Endothelial cell of umbilical vein (primary cell): ENCODE data around the gene JAZF1. TPM values are rescaled to one million over a fixed set of nuclear protein-coding genes. Genes with fewer than 3 reads are reported as not detected.

Source experiments
- BruUV-seq: library from RNA; stranded (reverse); fragments of 400-500 nt; replicated peaks from 2 replicates; lab custom pipeline; 2021; lab: Mats Ljungman, UMichigan
- CTCF ChIA-PET: fragments of 300-600, 350-600 bp; sonication (Branson Sonifier 250); formaldehyde crosslinking; loops from one replicate; lab custom pipeline; 2021; ENCODE audit warnings: antibody characterized with exemption, inconsistent platforms; lab: Charles Lee
- POLR2A ChIA-PET: fragments of 300-600, 350-600 bp; sonication (Branson Sonifier 250); formaldehyde crosslinking; loops from one replicate; lab custom pipeline; 2021; ENCODE audit warnings: antibody characterized with exemption, inconsistent platforms; lab: Charles Lee
- DNase-seq: peaks from one replicate; pipeline ENCODE4 v3.0.0-alpha.2; 2011; ENCODE audit warnings: low read depth, low spot score
- FAIRE-seq: peaks from 2 replicates; lab custom pipeline; 2011; peaks lifted over from hg19 to GRCh38; lab: Jason Lieb, UNC
- H2AFZ ChIP-seq: 2 replicates; pipeline ENCODE4 v1.6.0; 2012; ENCODE audit warnings: low read depth, low read length, control low read depth, inconsistent platforms
- H3K27ac ChIP-seq: 2 replicates; pipeline ENCODE4 v1.5.1; 2011; ENCODE audit warnings: low read depth, mild to moderate bottlenecking, control low read depth, low read length, moderate library complexity; ENCODE audit not compliant: insufficient read depth
- H3K27me3 ChIP-seq, 2 experiments: 2 replicates each; pipeline versions ENCODE4 v1.6.0 to v1.6.1; 2011; ENCODE audit warnings: low read length in 2 of 2, mixed read lengths in 1 of 2; ENCODE audit not compliant: control insufficient read depth in 2 of 2, insufficient read depth in 2 of 2
- H3K36me3 ChIP-seq, 2 experiments: 2 replicates in 1 of 2; 3 replicates in 1 of 2; pipeline ENCODE4 v1.5.1; 2011; ENCODE audit warnings: low read length in 2 of 2, mild to moderate bottlenecking in 1 of 2, moderate library complexity in 1 of 2; ENCODE audit not compliant: control insufficient read depth in 2 of 2, insufficient read depth in 2 of 2; ENCODE audit errors: extremely low read depth in 1 of 2
- H3K4me1 ChIP-seq: 3 replicates; pipeline ENCODE4 v1.5.1; 2011; ENCODE audit warnings: mild to moderate bottlenecking, low read length; ENCODE audit not compliant: control insufficient read depth, insufficient read depth; ENCODE audit errors: extremely low read depth
- H3K4me2 ChIP-seq: 2 replicates; pipeline ENCODE4 v1.6.1; 2011; ENCODE audit warnings: low read length, control low read depth, mixed read lengths; ENCODE audit not compliant: insufficient read depth
- H3K4me3 ChIP-seq, 3 experiments: fragments of 200-600 bp in 1 of 3; sonication (generic), shearing (Covaris generic) in 1 of 3; replicated peaks in 1 of 3; 2 replicates each; pipeline ENCODE4 v1.5.1; 2011 to 2016; ENCODE audit warnings: control low read depth in 3 of 3, low read length in 3 of 3, mild to moderate bottlenecking in 2 of 3, inconsistent platforms in 1 of 3, low read depth in 1 of 3, moderate library complexity in 1 of 3; ENCODE audit not compliant: insufficient read depth in 1 of 3
- H3K79me2 ChIP-seq: 2 replicates; pipeline ENCODE4 v1.6.0; 2012; ENCODE audit warnings: low read length, inconsistent platforms; ENCODE audit not compliant: control insufficient read depth, insufficient read depth
- H3K9ac ChIP-seq: replicated peaks from 2 replicates; pipeline ENCODE3; 2011; ENCODE audit warnings: low read length, control low read depth; ENCODE audit not compliant: insufficient read depth; ENCODE audit errors: extremely low read depth
- H3K9me1 ChIP-seq: replicated peaks from 3 replicates; pipeline ENCODE4 v1.6.0; 2011; ENCODE audit warnings: mild to moderate bottlenecking, low read length; ENCODE audit not compliant: control insufficient read depth, insufficient read depth; ENCODE audit errors: extremely low read depth
- H3K9me3 ChIP-seq: replicated peaks from 2 replicates; pipeline ENCODE4 v1.5.1; 2012; ENCODE audit warnings: low read length, inconsistent platforms; ENCODE audit not compliant: control insufficient read depth, insufficient read depth
- H4K20me1 ChIP-seq: replicated peaks from 2 replicates; pipeline ENCODE3; 2011; ENCODE audit warnings: mild to moderate bottlenecking, low read length; ENCODE audit not compliant: control insufficient read depth, insufficient read depth; ENCODE audit errors: extremely low read depth
- CTCF ChIP-seq, 2 donors: IDR thresholded peaks; 1 replicate in 1 of 2; 2 replicates in 1 of 2; pipeline ENCODE4 v1.5.1; 2011; ENCODE audit warnings: low read length in 2 of 2, mild to moderate bottlenecking in 2 of 2, moderate library complexity in 2 of 2, control low read depth in 1 of 2, inconsistent platforms in 1 of 2, low read depth in 1 of 2; ENCODE audit not compliant: insufficient read depth in 1 of 2; ENCODE audit errors: extremely low read depth in 1 of 2
- EZH2 ChIP-seq: IDR thresholded peaks from 2 replicates; pipeline ENCODE4 v1.6.1; 2012; ENCODE audit warnings: borderline replicate concordance, low read depth, mild to moderate bottlenecking, moderate library complexity, low read length, inconsistent platforms; ENCODE audit not compliant: severe bottlenecking
- FOS ChIP-seq: IDR thresholded peaks from 2 replicates; pipeline ENCODE4 v1.6.1; 2011; ENCODE audit warnings: mild to moderate bottlenecking, low read length, moderate library complexity, borderline replicate concordance; ENCODE audit not compliant: insufficient read depth
- GATA2 ChIP-seq: IDR thresholded peaks from 2 replicates; pipeline ENCODE4 v1.7.0; 2011; ENCODE audit warnings: low read depth, mild to moderate bottlenecking, moderate library complexity, mixed read lengths, low read length; ENCODE audit not compliant: insufficient read length, insufficient read depth
- JUN ChIP-seq: IDR thresholded peaks from 2 replicates; pipeline ENCODE4 v1.6.1; 2011; ENCODE audit warnings: borderline replicate concordance, low read depth; ENCODE audit not compliant: insufficient read length, insufficient read depth
- MAX ChIP-seq: IDR thresholded peaks from 2 replicates; pipeline ENCODE4 v1.6.1; 2011; ENCODE audit not compliant: insufficient read depth, insufficient read length
- MYC ChIP-seq: IDR thresholded peaks from one replicate; pipeline ENCODE4 v1.6.1; 2011; ENCODE audit warnings: mild to moderate bottlenecking, low read depth, low read length
- POLR2A ChIP-seq: IDR thresholded peaks from 2 replicates; pipeline ENCODE4 v1.6.1; 2012; ENCODE audit warnings: low read depth, mild to moderate bottlenecking, control low read depth, low read length
- POLR2AphosphoS5 ChIP-seq: IDR thresholded peaks from 2 replicates; pipeline ENCODE4 v1.6.1; 2012; ENCODE audit warnings: low read depth, mild to moderate bottlenecking, control low read depth, low read length, moderate library complexity; ENCODE audit not compliant: insufficient read depth
- dilution Hi-C: fragments of 300-500 bp; cut with MboI; formaldehyde crosslinking; loops from one replicate; pipeline ENCODE4 v1.15.0; 2019; ENCODE audit warnings: low sequenced_read_pairs; ENCODE audit not compliant: extremely low pct_ligation_motif_present
- intact Hi-C: fragments of 100-400 bp; cut with micrococcal nuclease; formaldehyde crosslinking; loops from one replicate; pipeline ENCODE4 v1.10.0; 2022
- polyA plus RNA-seq, 4 experiments: library from polyadenylated mRNA; depleted of rRNA in 3 of 4; stranded (reverse) in 3 of 4; unstranded in 1 of 4; fragments of >200 nt; gene quantifications; 2 replicates each; pipeline versions ENCODE4 v1.2.1 to v1.2.3, GENCODE V29; 2011 to 2012; ENCODE audit warnings: missing spikeins in 1 of 4
- total RNA-seq: library from RNA; stranded (reverse); gene quantifications from 2 replicates; pipeline ENCODE4 v1.2.3, GENCODE V29; 2021

The JAZF1 gene
- total and polyA plus RNA-seq, 2 donors (not counting 3 experiments of a cell fraction or from before 2014, with no cell fraction given), result 2.5 to 16.9 TPM

DNA sequence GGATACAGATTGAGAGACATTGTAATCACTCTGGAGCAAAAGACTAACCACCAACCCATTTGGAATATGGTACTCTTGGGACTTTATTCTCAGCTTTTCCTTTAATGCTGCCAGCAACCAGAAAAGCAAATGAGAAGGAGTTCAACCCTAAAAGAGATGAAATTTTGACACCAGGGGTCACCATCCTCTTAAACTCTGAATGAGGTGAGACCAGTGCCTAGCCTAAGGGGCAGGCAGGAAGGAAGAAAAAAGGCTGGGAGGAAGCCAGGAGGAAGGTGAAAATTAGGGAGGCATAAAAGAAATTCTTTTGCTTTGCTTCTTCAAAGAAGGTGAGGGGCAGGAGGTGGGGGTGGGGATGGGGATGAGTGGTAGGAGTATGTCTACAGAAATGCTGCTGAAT lies 135.8 kb downstream of the JAZF1 start:
- intact Hi-C loops, result no loop called here
- POLR2A ChIA-PET, result no interaction called here
- Histone ChIP-seq H3K79me2 (no peaks in the 10 kb centered on the region), H3K4me1 (no peaks in the 10 kb centered on the region), H3K9me1 (no peaks in the 10 kb centered on the region), H3K4me2 (no peak overlapping the region), H2AFZ (no peak overlapping the region), H3K9me3 (no peaks in the 10 kb centered on the region), H3K27me3 (no peaks in the 10 kb centered on the region), H3K36me3 (no peaks in the 10 kb centered on the region), H3K9ac (no peak overlapping the region), H4K20me1 (no peaks in the 10 kb centered on the region), H3K4me3 (no peak overlapping the region), H3K27ac (no peak overlapping the region)
- no TSS peak for BruUV-seq
- no peak for FAIRE-seq
- dilution Hi-C loops, result no loop called here
- DNase-seq, result no peak
- CTCF ChIA-PET, result interaction anchor here (0.6 to 1.2 kb wide), 2 partner anchors 17 to 46 kb away, joined by 3 to 5 read pairs; no protein-coding TSS in a partner anchor
- TF ChIP-seq MAX (no peak), EZH2 (no peak), CTCF (IDR thresholded peaks at IDR 0.05; ENCODE audit: extremely low read depth in 1 of 2, insufficient read depth in 1 of 2, low read depth in 1 of 2, low read length in 2 of 2) (no peak), POLR2AphosphoS5 (no peak), MYC (no peak), FOS (no peak), GATA2 (no peak), JUN (no peak), POLR2A (no peak)
